ENCODE measurements around the gene MAP3K6.

Gene MAP3K6

GRCh38 chr1:27358928-27359313 is 7.8 kb downstream of the MAP3K6 start:
- Histone ChIP-seq H3K9ac (ENCODE audit: low read depth, low read length, poor library complexity) (no peak overlapping the region), H3K27ac (replicated peaks; ENCODE audit: low read length) (no peak overlapping the region), H3K36me3 (replicated peaks in 1 of 2; ENCODE audit: control insufficient read depth in 2 of 2, insufficient read depth in 2 of 2, low read length in 2 of 2) (peaks cover 3 to 76% of the 10 kb centered on the region in 2 donors), H3K27me3 (ENCODE audit: control insufficient read depth in 3 of 3, insufficient read depth in 3 of 3, low read depth in 1 of 3, low read length in 3 of 3) (peaks cover 0 to 43% (median 9%) of the 10 kb centered on the region in 3 experiments), H3K23ac (ENCODE audit: low read depth, low read length, poor library complexity) (no peak overlapping the region), H4K91ac (ENCODE audit: low read depth, low read length, poor library complexity) (no peak overlapping the region), H3K4me2 (ENCODE audit: insufficient read depth, low read length, poor library complexity, severe bottlenecking) (no peak overlapping the region), H2BK5ac (ENCODE audit: low read length) (no peak overlapping the region), H2AK5ac (ENCODE audit: low read depth, low read length) (peak overlapping the region; percentile 96), H3K4me3 (ENCODE audit: low read length in 2 of 2) (no peak overlapping the region), H3K4me1 (ENCODE audit: control insufficient read depth in 2 of 2, insufficient read depth in 1 of 2, low read depth in 1 of 2, low read length in 2 of 2) (peaks cover 3 to 19% of the 10 kb centered on the region in 2 donors), H2BK120ac (ENCODE audit: low read depth, low read length) (no peak overlapping the region), H3K79me1 (ENCODE audit: low read depth, low read length) (no peaks in the 10 kb centered on the region), H3K4ac (ENCODE audit: low read length) (no peak overlapping the region), H3K14ac (ENCODE audit: low read length) (no peak overlapping the region), H4K8ac (ENCODE audit: low read depth, low read length) (no peak overlapping the region), H3K9me3 (replicated peaks in 1 of 2; ENCODE audit: control insufficient read depth in 2 of 2, insufficient read depth in 1 of 2, low read depth in 1 of 2, low read length in 2 of 2) (no peaks in the 10 kb centered on the region), H2BK15ac (ENCODE audit: low read length) (no peak overlapping the region), H3K18ac (ENCODE audit: low read length) (no peak overlapping the region), H2AFZ (ENCODE audit: low read length) (no peak overlapping the region), H2BK12ac (ENCODE audit: low read length) (peak overlapping the region; percentile 88)
- no CpG with 5 or more reads among the region's 5 CpGs for WGBS, 2 donors (ENCODE audit: extremely low coverage in 2 of 2, insufficient read length in 2 of 2, insufficient replicate concordance in 1 of 2)
- no peak for DNase-seq (ENCODE audit: low spot score)

GRCh38 chr1:27358038-27358927 is 8.5 kb downstream of the MAP3K6 start:
- peaks cover 0 to 43% (median 9%) of the 10 kb centered on the region in 3 experiments for H3K27me3 ChIP-seq (ENCODE audit: control insufficient read depth in 3 of 3, insufficient read depth in 3 of 3, low read depth in 1 of 3, low read length in 3 of 3)
- peaks cover 3 to 73% of the 10 kb centered on the region in 2 donors for H3K36me3 ChIP-seq (replicated peaks in 1 of 2; ENCODE audit: control insufficient read depth in 2 of 2, insufficient read depth in 2 of 2, low read length in 2 of 2)

DNA sequence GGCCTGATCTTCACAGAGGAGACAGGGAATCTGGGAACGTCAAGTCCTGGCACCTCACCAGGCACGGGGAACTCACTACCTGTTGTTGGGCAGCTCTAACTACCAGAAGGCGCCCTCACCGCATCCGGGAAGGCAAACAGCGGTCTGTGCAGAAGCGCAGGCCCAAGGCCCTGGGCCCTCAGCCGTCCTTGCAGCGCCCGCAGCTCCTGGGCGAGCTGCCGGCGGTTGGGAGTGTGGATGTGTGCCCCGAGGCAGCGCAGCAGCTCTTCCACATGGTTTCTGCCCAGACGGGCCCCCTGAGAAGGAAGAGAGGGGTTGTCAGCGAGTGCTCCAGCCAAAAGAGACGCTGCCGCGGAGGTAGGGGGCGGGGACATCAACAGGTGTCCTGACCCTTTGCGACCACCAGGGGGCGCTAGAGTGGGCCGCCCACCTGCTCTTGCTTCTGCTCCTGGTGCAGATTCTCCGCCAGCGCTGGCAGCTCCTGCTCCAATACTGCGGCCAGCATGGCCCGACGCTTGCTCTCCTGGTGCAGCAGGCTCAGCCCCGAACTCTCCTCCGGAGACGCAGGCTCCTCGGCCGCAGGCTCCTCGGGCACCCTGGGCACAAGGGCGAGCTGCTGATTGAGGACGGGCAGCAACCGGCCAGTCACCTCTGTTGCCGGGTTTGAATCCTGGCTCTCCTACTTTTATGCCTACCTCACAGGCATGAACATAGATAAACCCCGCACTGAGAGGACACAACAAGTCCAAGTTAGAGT is 9.3 kb downstream of the MAP3K6 start:
- no peak overlapping the region for H3K4ac ChIP-seq (ENCODE audit: low read length)
- H2BK5ac ChIP-seq (ENCODE audit: low read length) = no peak overlapping the region
- H4K91ac ChIP-seq (ENCODE audit: low read depth, low read length, poor library complexity) = no peak overlapping the region
- WGBS, 2 donors (ENCODE audit: extremely low coverage in 2 of 2, insufficient read length in 2 of 2, insufficient replicate concordance in 1 of 2) = no CpG with 5 or more reads among the region's 40 CpGs
- H3K23ac ChIP-seq (ENCODE audit: low read depth, low read length, poor library complexity) = peak overlapping the region; percentile 92
- H2AFZ ChIP-seq (ENCODE audit: low read length) = peak overlapping the region; percentile 74
- peaks cover 0 to 43% (median 9%) of the 10 kb centered on the region in 3 experiments for H3K27me3 ChIP-seq (ENCODE audit: control insufficient read depth in 3 of 3, insufficient read depth in 3 of 3, low read depth in 1 of 3, low read length in 3 of 3)
- H3K36me3 ChIP-seq (replicated peaks in 1 of 2; ENCODE audit: control insufficient read depth in 2 of 2, insufficient read depth in 2 of 2, low read length in 2 of 2) = peaks cover 3 to 68% of the 10 kb centered on the region in 2 donors
- no peak overlapping the region for H3K14ac ChIP-seq (ENCODE audit: low read length)
- H3K27ac ChIP-seq (replicated peaks; ENCODE audit: low read length) = no peak overlapping the region
- no peak overlapping the region for H3K4me3 ChIP-seq (ENCODE audit: low read length in 2 of 2)
- peak overlapping the region; percentile 70 for H4K8ac ChIP-seq (ENCODE audit: low read depth, low read length)
- H2BK12ac ChIP-seq (ENCODE audit: low read length) = peak overlapping the region; percentile 93
- peak overlapping the region; percentile 90 for H3K18ac ChIP-seq (ENCODE audit: low read length)
- peak overlapping the region; percentile 82 for H3K9ac ChIP-seq (ENCODE audit: low read depth, low read length, poor library complexity)
- DNase-seq (ENCODE audit: low spot score) = peak; percentile 69
- no peak overlapping the region for H2BK120ac ChIP-seq (ENCODE audit: low read depth, low read length)
- peaks cover 3 to 11% of the 10 kb centered on the region in 2 donors for H3K4me1 ChIP-seq (ENCODE audit: control insufficient read depth in 2 of 2, insufficient read depth in 1 of 2, low read depth in 1 of 2, low read length in 2 of 2)
- H3K79me1 ChIP-seq (ENCODE audit: low read depth, low read length) = no peaks in the 10 kb centered on the region
- peak overlapping the region; percentile 93 for H2BK15ac ChIP-seq (ENCODE audit: low read length)
- H2AK5ac ChIP-seq (ENCODE audit: low read depth, low read length) = peak overlapping the region; percentile 96
- no peaks in the 10 kb centered on the region for H3K9me3 ChIP-seq (replicated peaks in 1 of 2; ENCODE audit: control insufficient read depth in 2 of 2, insufficient read depth in 1 of 2, low read depth in 1 of 2, low read length in 2 of 2)
- peak overlapping the region; percentile 36 for H3K4me2 ChIP-seq (ENCODE audit: insufficient read depth, low read length, poor library complexity, severe bottlenecking)

More at GRCh38 chr1:27358038-27358927, 8.5 kb downstream of the MAP3K6 start:
- Histone ChIP-seq H2AFZ (ENCODE audit: low read length) (no peak overlapping the region), H3K9me3 (replicated peaks in 1 of 2; ENCODE audit: control insufficient read depth in 2 of 2, insufficient read depth in 1 of 2, low read depth in 1 of 2, low read length in 2 of 2) (no peaks in the 10 kb centered on the region), H4K8ac (ENCODE audit: low read depth, low read length) (no peak overlapping the region), H2BK12ac (ENCODE audit: low read length) (peak overlapping the region; percentile 93), H3K27ac (replicated peaks; ENCODE audit: low read length) (no peak overlapping the region), H3K14ac (ENCODE audit: low read length) (peak overlapping the region; percentile 50), H3K4ac (ENCODE audit: low read length) (no peak overlapping the region), H3K23ac (ENCODE audit: low read depth, low read length, poor library complexity) (peak overlapping the region; percentile 92), H2BK5ac (ENCODE audit: low read length) (no peak overlapping the region), H2BK120ac (ENCODE audit: low read depth, low read length) (peak overlapping the region; percentile 48), H3K79me1 (ENCODE audit: low read depth, low read length) (no peaks in the 10 kb centered on the region), H3K4me3 (ENCODE audit: low read length in 2 of 2) (no peak overlapping the region), H4K91ac (ENCODE audit: low read depth, low read length, poor library complexity) (no peak overlapping the region), H2BK15ac (ENCODE audit: low read length) (peak overlapping the region; percentile 93), H3K4me2 (ENCODE audit: insufficient read depth, low read length, poor library complexity, severe bottlenecking) (no peak overlapping the region), H3K9ac (ENCODE audit: low read depth, low read length, poor library complexity) (peak overlapping the region; percentile 82), H3K18ac (ENCODE audit: low read length) (peak overlapping the region; percentile 83), H2AK5ac (ENCODE audit: low read depth, low read length) (peak overlapping the region; percentile 96), H3K4me1 (ENCODE audit: control insufficient read depth in 2 of 2, insufficient read depth in 1 of 2, low read depth in 1 of 2, low read length in 2 of 2) (peaks cover 3 to 13% of the 10 kb centered on the region in 2 donors)
- WGBS, 2 donors (ENCODE audit: extremely low coverage in 2 of 2, insufficient read length in 2 of 2, insufficient replicate concordance in 1 of 2) = no CpG with 5 or more reads among the region's 21 CpGs
- DNase-seq (ENCODE audit: low spot score) = no peak

Data from neuronal stem cell (in vitro differentiated cells).